GM23338 (cell line): Measurements from ENCODE around the gene MARK3.

Source experiments
- POLR2AphosphoS5 ChIP-seq: IDR thresholded peaks from 2 replicates; pipeline ENCODE4 v1.6.1; 2016; ENCODE audit warnings: antibody characterized with exemption, low read depth
- TF ChIP-seq, protein P1 (sequence below), 2 experiments: fragments of 200-600 bp in 1 of 2; sonication (generic) in 1 of 2; conservative IDR thresholded peaks; 2 replicates each; pipeline versions ENCODE4 v1.5.1 to v1.6.1; 2016 to 2017; ENCODE audit warnings: antibody characterized with exemption in 2 of 2, low read depth in 2 of 2, mild to moderate bottlenecking in 2 of 2, moderate library complexity in 1 of 2

GRCh38 chr14:103341250-103342129 lies 43.7 kb upstream of the MARK3 start:
- TF ChIP-seq, protein P1, sequence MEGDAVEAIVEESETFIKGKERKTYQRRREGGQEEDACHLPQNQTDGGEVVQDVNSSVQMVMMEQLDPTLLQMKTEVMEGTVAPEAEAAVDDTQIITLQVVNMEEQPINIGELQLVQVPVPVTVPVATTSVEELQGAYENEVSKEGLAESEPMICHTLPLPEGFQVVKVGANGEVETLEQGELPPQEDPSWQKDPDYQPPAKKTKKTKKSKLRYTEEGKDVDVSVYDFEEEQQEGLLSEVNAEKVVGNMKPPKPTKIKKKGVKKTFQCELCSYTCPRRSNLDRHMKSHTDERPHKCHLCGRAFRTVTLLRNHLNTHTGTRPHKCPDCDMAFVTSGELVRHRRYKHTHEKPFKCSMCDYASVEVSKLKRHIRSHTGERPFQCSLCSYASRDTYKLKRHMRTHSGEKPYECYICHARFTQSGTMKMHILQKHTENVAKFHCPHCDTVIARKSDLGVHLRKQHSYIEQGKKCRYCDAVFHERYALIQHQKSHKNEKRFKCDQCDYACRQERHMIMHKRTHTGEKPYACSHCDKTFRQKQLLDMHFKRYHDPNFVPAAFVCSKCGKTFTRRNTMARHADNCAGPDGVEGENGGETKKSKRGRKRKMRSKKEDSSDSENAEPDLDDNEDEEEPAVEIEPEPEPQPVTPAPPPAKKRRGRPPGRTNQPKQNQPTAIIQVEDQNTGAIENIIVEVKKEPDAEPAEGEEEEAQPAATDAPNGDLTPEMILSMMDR (conservative IDR thresholded peaks at IDR 0.05; ENCODE audit: low read depth in 2 of 2) = no peak
- TF ChIP-seq POLR2AphosphoS5 = no peak
